Suprapubic skin (tissue), 3 donors: Measurements from ENCODE around the gene CDHR4.

Source experiments
- CTCF ChIP-seq, 2 donors: fragments of 200-600 bp in 1 of 2; fragments of 450-650 bp in 1 of 2; sonication (generic) in 1 of 2; IDR thresholded peaks; one replicate each; pipeline ENCODE4 v1.5.1; 2016 to 2019; ENCODE audit warnings: antibody characterized with exemption in 2 of 2, mild to moderate bottlenecking in 1 of 2, moderate library complexity in 1 of 2
- EP300 ChIP-seq: sonication (generic); formaldehyde crosslinking; IDR thresholded peaks from one replicate; pipeline ENCODE4 v1.6.1; 2017; ENCODE audit warnings: antibody characterized with exemption

GRCh38 chr3:49841806-49842205, 42.1 kb upstream of the CDHR4 start:
- TF ChIP-seq CTCF (IDR thresholded peaks at IDR 0.05) (no peak), EP300 (no peak)
